T-helper 1 cell treated with Interleukin-12 subunit alpha and Interleukin-12 subunit beta and Interleukin-4 antibody, amounts not matched to agents 30 ng/mL and 1 ng/mL, for 36 hours (primary cell): Measurements from ENCODE around the gene EDAR. TPM values are rescaled to one million over a fixed set of nuclear protein-coding genes. Genes with fewer than 3 reads are reported as not detected.

Experiments
- intact Hi-C: fragments of 100-400 bp; cut with micrococcal nuclease; formaldehyde crosslinking; loops from one replicate; pipeline ENCODE4 v1.15.1; 2024
- total RNA-seq: library from RNA; stranded (reverse); gene quantifications from 2 replicates; pipeline ENCODE4 v1.2.3, GENCODE V29; 2022

Gene EDAR
- total RNA-seq, 1 donor from 2014 or later, result 0.07 TPM

DNA sequence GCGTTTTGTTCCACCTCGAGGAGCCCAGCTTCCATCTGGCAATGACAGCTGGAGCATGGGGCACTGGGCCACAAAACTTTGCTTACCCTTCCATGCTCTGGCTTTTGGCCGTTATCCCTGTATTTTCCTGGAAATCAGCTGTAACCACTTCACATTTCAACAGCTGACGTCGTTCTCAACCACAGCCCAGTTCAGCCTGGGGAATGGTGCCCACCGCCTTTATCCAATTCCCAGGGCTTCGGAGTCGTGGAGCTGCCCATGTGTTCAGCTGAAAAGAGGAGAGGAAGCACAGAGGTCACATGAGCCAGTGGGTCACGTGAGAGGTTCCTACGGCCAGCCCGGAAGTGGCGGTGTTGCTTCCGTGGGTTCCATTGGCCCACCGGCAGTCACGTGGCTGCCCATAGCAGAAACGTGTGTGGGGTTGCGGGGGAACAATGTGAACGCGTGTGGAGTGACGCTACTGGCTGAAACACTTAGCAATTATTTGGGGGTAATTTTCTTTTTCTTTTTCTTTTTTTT lies 16.7 kb upstream of the EDAR start:
- intact Hi-C loops, result no loop called here

DNA sequence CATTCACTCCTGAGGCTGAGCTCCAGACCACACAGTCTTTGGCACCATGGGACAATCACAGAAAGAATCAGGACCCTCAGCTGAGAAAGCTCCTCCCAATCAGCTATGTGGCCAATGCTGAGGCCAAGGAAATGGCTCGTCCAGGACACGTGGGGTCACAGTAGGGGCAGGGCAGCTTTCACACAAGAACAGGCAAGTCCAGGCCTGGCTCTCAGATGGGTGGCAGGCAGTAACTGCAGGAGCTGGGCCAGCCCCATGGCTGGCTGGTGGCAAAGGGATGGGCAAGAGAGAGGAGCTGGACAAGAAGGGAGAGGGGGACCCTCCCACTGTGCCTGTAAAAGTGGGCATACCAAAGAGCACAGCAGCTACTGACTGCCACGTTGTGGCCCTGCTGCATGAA lies 12.2 kb upstream of the EDAR start:
- intact Hi-C loops, result no loop called here

DNA sequence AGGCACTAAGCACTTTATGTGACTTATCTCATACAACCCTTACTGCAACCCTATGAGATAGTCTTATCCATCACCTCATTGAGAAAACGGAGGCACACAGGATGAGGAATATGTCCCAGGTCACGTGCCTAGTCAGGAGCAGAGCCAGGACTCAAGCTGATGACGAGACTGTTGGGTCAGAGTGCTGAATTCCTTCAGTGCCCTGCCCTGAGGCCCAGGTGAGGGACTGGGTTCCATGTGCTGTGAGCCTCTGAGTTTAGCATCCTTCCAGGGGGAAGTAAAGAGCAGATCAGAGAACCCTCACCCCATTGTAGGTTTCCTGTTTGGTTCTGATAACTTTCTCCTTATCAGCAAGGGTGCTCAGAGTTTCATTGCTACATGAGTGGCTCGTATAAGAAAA lies 11.7 kb upstream of the EDAR start:
- intact Hi-C loops, result no loop called here

DNA sequence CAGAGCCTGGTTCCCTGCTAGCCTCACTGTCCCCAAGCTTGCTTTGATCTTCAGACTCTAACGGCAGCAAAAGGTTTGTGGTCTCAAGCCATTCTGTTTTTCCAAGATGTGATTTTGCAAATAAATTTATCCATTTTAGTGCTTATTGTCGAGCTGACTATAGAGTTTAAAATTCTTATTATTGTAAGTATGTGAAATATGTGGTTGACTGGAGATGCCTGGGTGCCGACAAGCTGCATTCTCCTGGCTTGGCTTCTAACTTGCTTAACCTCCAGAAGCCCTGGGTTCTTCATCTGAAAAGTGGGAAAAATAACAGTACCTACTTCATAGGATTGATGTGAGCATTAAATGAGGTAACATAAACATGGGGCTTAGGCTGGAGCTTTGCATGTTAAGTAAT lies 9.9 kb upstream of the EDAR start:
- intact Hi-C loops, result no loop called here

DNA sequence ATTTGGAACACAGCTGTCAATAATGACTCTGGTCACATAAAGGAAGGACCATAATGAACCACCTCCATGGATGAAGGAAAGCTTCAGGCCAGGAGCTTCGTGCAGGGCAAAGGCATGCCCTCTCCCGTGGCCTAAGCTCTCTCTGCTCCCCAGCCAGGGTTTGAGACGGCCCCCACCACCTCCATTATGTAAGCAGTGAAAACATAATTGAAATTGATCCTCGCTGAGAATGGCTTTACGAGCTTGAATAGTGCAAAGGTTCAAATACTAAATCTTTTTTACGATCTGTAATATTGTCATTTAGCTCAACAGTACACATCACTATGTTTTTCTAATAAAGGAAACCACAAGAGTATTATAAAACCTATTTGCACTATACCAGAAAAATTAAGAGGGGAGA lies 5.2 kb upstream of the EDAR start:
- intact Hi-C loops, result no loop called here

DNA sequence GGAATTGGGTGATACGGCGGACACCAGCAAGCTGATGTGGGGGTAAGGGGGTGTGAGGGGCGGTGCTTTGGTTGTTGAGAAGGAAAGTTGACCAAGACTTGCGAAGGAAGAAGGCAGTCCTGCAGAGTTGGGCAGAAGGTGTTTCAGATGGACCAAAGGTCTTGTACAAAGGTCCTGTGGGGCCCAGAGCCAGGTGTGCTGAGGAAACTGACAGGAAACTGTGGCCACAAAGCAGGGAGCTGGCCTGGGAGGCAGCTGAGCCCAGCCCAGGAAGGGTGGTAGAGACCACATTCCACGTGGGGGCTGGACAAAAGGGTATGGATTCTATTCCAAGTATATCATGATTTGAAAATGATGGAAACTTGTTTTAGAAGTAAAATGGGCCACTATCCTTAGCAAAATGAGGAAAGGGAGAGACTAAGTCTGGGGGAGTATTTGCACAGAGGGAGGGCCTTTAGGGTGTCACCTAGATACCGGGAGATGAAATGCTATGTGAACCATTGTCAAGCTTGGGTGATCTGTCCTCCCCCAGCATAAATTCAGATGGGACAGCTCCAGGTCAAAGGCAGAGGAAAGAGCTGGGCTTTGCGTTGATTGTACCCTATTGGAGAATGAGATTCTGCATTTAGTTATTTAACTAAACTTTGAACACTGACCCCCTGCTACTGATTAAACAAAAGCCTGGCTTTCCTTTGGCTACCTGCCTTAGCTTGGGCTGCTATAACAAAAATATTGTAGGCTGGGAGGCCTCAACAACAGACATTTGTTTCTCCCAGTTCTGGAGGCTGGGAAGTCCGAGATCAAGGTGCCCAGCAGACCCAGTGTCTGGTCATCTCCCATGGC lies 4.3 kb upstream of the EDAR start:
- intact Hi-C loops, result no loop called here

DNA sequence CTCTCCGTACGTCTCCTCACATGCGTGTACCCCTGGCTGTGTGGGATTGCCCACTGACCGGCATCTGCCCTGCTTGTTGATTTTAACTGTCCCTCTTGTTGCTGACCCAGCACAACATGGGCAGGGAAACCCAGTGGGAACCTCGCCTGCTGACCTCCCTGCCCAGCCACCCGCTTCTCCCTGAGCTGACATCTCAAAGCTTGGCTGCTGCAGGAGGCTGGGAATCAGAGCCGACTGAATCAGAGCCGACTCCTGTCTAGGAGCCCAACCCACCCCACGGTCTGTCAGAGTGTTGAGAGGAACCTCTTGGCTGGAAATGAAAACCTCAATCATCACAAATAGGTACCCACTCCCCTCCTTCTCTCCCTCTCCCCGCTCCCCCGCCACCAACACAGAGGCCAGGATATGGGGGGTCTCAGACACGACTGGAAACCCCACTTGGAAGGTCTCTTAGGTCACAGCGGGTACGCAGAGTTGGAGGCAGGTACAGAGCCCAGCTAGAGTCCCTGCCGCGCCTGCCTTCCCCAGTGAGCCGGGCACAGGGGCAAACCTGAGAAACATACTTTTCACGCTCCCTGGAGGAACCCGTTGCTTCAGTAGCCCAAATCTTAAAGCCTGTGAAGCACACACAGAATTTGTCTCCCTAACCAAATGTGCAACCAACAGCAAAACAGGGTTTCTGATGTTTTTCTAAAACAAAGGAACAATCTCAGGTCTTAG lies 784 bp downstream of the EDAR start:
- intact Hi-C loops, result loop anchor here (1.0 to 5.0 kb wide), 2 partner anchors 44 to 60 kb away; no protein-coding TSS in a partner anchor

DNA sequence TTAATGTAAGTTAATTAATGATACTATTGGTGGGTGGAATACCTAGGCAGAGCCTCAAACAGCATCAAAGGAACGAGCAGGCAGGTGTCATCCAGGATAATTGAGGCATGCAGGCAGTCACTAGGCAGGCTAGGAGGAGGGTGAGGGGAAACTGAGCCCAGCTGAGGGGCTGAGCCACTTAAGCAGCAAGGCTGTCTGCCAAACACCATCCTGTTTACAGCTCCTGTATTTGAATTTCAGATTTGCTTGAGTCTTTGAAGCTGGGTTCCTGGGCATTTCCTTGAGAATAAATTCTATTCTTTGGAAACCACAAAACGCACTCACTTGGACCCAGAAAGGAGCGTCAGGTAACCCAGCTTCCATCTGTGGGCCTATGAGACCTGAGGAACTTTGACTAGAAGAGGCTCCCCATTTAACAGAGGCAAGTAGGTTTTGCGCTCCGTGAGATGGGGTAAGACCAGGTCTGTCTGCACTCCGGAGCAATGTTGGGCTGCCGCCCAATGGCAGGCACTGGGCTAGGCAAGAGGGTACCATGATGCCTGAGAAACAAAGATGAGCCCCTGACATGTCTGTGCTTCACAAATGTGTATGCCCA lies 2.0 kb downstream of the EDAR start:
- intact Hi-C loops, result loop anchor here (1.0 to 5.0 kb wide), 2 partner anchors 45 to 201 kb away; partner anchors contain the start of gene CCDC138

DNA sequence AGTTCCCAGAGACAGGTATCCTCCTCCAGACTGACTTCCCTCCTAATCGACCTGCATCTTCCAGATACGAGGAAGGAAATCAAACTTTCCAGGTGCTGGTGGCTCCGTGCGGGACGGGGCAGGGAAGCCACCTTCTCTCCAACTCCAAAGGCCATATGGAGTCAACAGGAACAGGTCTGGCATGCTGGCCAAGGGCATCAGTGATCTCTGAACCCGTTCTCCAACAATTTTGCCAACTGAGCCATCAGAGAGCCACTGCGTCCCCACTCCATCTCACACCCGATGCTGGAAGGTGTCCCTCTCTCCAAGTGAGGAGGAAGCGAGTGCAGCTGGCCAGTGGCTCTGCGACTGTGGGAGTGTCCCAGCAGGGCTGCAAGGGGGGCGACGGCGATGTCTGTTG lies 5.4 kb downstream of the EDAR start:
- intact Hi-C loops, result no loop called here

DNA sequence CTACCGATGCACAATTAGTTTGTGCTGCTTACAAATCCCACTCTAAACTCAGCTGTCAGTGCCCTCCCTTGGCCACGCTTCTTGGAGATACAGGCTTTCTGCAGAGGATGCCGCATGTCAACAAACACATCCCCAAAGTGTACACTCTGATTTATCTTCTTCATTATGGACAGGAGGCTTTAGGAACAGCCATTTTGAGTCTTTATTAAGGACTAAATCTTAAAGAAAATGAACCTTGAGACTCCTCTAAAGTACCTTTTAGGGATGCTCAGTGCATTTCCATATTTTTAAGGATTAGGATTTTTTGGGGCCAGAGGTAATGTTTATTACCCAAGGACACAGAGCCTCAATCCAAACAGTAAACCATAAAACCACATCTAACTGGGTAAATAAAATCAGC lies 6.0 kb downstream of the EDAR start:
- intact Hi-C loops, result no loop called here

DNA sequence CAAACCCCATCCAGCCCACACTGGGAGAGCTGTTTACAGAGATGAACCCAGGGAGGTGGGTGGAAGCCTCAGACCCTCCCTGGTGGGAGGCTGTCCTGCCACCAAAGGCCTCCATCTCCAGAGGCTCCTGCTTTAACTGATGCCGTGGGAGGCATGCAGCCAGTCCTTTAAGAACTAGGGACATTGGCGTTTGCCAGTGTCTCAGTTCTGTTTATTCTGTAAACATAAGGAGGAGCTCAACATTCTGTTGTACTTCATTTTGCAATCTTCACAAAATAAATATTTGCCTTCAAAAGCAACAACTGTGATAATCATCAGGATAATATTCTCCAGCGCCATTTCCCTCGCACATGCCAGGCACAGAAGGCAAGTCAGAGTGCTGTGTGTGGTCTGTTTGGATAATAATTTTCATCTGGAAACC lies 6.8 kb downstream of the EDAR start:
- intact Hi-C loops, result no loop called here

DNA sequence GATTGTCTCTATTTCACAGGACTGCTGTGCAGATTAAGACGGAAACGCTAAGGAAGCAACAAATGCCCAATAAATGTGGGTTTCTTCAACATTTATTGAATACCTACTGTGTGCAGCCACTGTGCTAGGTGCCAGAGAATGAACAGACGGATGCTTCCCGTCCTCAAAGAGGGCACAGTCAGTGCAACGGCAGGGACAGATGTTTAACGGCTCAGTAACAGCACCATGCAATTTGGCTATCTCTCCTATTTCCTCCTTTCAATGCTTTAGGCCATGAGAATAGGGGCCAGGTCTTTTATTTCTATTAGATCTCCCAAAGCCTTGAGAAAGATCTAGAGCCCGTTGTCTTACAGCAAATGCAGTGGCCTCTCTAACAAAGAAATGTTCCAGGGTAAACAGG lies 7.2 kb downstream of the EDAR start:
- intact Hi-C loops, result no loop called here

DNA sequence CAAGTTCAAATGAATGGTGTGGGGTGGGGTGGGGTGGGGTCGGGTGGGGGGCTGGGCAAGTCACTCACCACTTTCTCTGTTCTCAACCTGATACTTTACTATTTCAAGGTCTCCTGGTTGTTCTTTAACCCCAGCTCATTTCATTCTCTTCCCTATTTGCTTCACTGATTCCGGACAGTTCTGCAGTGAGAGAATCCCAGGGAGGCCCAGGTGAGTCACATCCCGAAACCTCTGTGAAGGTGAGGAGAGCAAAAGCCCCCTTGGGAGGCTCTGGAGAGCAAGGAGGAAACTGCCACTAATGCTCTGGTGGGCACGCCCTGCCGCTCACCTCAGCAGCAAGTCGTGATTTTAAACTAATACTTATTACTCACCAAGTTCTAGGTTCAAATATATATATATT lies 8.9 kb downstream of the EDAR start:
- intact Hi-C loops, result no loop called here

DNA sequence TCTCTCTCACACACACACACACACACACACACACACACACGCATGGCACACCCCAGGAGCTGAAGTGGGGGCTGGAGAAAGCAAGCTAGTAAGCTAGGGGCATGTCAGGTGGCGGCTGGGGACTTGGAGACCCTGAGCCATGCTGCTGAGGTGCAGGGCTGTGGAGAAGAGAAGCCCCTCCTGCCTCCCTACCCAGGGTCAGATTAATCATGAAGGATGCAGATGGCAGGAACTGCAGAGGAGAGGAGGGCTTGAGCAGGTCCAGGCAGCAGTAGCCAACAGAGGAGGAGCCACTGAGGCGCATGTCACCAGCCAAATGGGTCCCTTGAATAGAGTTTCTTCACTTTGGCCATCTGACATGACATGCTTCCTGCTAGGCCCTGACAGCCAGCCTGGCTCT lies 9.6 kb downstream of the EDAR start:
- intact Hi-C loops, result no loop called here

DNA sequence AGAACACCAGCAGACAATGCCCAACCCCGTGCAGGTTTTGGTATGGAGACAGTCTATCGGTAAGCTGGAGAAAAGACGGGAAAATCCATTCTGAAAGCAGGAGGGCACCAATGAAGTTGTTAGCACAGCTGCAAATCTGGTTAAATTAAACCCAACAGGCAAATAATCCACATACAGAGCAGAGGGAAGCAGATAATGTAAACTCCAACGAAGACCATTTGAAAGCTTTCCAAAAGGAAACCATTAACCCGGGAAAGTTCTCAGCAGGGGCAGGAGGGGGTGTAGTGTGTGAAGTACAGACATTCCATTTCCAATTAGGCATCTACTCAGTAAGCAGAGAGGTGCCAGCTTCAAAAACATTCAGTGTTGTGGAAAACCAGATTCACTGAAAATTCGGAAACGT lies 10.3 kb downstream of the EDAR start:
- intact Hi-C loops, result no loop called here

DNA sequence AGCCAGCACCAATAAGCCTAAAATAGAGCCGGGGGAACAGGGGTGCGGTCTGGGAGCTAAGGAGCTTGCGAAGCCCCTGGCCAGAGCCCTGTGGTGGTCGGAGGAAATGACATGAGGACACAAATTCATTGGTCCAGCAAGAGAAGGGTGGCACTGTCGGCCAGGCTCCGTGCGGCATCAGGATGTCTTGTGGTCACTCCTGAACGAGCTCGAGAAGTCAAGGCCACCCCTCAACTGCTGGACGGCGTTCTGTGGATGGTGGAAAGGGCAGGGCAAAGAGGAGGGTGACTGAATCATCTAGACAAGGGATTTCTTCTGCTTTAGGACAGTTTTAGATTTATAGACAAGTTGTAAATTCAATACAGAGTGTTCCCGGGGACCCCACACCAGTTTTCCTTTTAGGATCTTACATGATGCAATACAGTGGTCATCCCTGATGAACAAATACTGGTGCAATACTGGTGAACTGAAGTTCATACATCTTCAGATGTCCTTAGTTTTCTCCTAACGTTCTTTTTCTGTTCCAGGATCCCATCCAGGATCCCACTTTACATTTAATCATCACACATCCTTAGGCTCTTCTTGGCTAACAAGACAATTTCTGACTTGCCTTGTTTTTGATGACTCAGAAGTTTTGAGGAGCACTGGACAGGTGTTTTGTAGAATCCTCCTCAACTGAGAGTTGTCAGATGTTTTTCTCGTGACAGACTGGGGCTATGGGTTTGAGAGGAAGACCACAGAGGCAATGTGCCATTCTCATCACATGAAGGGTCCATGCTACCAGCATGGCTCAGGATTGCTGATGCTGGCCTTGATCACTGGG lies 13.2 kb downstream of the EDAR start:
- intact Hi-C loops, result no loop called here

DNA sequence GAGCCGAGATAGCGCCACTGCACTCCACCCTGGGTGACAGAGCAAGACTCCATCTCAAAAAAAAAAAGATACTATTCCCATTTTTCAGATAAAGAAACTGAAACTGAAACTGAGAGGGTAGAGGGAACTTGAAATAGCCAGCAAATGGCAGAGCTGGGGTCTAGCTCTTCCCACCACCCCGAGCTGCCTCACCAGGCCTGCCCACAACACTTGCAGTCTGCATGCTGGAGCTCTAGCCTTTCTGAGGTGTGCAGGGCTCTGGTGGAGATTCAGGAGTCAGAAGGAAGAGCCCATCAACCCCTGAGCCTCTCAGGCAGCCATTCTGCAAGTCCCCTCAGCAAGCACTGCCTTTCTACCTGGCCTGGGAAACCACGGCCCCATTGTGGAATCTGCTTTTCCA lies 14.3 kb downstream of the EDAR start:
- intact Hi-C loops, result no loop called here

DNA sequence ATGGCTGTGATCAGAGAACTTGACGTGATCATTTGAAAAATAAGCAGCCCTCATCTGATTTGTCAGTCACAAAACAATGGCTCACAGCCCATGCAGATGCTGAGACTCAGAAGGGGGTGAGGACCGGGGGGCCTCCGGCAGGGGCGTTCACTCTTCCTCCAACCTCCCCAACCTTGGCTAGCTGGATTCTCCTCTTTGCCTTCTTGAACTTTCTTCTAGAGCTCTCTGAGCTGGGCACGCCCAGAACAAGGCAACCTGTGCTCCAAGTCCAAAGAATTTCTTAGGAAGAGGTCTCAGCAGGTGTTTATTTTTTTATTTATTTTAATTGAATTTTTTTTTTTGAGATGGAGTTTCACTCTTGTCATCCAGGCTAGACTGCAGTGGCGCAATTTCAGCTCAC lies 16.4 kb downstream of the EDAR start:
- intact Hi-C loops, result no loop called here

DNA sequence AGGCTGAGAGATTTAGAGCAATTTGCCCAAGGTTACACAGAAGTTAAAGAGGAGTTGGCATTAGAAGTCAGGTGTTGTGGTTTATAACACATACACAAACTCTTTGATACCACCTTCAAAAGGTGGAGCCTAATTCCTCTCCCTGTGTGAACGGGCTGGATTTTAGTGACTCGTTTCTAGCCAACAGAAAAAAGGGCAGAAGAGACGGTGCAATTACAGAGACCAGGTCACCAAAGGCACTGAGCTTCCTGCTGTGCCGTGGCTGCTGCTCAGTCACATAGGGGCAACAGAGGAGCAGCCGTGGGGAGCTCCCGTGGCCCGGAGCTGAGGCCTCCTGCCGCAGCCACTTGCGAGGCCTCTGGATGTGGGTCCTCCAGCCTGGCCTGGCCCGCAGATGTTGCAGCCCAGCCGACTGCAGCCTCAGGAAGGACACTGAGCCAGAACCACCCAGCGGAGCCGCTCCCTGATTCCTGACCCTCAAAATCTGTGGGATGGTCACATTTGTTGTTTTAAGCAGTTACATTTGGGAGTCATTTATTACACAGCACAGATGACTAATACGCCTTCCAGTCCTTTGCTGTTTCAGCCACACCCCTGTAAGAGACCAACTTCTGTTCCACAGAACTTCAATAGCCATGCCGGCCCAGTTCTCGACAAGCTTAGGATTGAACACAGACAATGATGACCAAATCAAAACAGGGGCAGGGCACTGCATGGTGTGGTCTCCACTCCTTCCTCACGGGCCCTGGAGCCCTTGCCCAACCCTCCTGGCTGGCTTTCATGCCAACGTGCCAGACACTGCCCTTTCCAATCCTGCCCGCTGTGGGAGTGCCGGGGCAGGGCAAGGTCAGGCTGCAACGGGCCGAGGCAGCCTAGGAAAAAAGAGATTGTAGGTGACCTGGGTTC lies 17.1 kb downstream of the EDAR start:
- intact Hi-C loops, result no loop called here

DNA sequence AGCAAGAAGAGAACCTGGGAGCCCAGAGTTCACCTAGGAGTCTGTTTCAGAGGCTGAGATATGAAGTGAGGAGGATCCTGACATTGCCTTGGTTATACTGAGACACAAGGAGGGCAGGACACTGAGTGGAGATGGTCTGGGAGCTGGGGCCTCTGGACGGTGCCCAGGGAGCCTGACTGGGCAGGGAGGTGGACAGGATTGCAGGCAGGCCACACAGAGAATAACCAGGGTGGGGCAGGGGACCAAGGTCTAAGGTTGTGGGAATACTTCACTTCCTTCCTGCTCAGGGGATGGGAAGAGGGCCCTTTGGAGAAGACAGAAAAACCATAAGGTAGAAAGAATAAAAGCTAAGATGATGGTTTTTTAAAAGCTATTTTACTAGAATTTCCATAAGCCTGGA lies 18.7 kb downstream of the EDAR start:
- intact Hi-C loops, result no loop called here
